Right renal pelvis (tissue), 4 donors: ENCODE measurements around the gene TYK2. TPM values are rescaled to one million over a fixed set of nuclear protein-coding genes. Genes with fewer than 3 reads are reported as not detected.
"Not testable (repeated sequence)": the region's sequence is repeated elsewhere in the genome, so short reads cannot be mapped to it uniquely, and the experiment has no call there.

Source experiments
- DNase-seq, 4 donors: peaks; one replicate each; pipeline ENCODE4 v3.0.0-alpha.2; 2013; ENCODE audit warnings: low read depth in 4 of 4, low spot score in 3 of 4, missing footprints in 1 of 4
- polyA plus RNA-seq, 4 donors: library from polyadenylated mRNA; unstranded; fragments of 120-200 nt; gene quantifications; one replicate each; pipeline ENCODE4 v1.2.1, GENCODE V29; 2013; ENCODE audit not compliant: insufficient read length in 4 of 4

TYK2 gene
- polyA plus RNA-seq, 4 donors = 103 to 130 (median 109) TPM

DNA sequence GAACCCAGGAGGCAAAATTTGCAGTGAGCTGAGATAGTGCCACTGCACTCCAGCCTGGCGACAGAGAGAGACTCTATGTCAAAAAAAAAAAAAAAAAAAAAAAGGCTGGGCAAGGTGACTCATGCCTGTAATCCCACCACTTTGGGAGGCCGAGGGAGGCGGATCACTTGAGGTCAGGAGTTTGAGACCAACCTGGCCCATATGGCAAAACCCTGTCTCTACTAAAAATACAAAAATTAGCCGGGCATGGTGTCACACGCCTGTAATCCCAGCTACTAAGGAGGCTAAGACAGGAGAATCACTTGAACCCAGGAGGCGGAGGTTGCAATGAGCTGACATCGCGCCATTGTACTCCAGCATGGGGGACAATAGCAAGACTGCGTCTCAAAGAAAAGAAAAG, 43.6 kb downstream of the TYK2 start:
- DNase-seq = not testable (repeated sequence)

DNA sequence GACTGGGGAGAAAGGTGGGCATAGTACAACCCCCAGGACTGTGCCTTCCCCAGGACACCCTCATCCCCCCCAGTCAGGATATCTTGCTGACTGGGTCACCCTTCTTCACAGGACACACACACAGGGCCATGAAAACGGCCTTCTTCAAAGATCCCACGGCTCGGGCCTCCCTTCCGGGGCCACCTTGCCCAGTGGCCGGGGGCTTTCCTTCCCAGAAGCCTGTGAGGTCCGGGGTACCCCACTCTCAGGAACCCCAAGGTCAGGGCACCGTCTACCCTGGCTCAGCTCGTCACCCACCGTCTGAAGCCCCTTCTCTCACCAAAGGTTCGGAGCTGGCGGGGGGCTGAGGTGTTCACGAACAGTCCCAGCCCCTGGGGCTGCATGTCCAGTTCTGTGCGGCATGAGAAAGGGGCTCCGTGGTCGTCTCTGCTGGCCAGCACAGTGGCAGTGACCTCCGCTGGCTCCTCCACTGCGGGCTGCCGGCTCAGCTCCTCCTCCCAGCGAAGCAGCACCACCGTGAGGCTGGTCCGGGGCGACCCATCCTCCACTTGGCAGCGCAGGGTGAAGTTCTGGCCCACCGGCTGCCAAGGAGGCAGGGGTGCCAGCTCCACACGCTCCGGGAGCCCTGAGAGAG, 44.9 kb downstream of the TYK2 start:
- no peak for DNase-seq

DNA sequence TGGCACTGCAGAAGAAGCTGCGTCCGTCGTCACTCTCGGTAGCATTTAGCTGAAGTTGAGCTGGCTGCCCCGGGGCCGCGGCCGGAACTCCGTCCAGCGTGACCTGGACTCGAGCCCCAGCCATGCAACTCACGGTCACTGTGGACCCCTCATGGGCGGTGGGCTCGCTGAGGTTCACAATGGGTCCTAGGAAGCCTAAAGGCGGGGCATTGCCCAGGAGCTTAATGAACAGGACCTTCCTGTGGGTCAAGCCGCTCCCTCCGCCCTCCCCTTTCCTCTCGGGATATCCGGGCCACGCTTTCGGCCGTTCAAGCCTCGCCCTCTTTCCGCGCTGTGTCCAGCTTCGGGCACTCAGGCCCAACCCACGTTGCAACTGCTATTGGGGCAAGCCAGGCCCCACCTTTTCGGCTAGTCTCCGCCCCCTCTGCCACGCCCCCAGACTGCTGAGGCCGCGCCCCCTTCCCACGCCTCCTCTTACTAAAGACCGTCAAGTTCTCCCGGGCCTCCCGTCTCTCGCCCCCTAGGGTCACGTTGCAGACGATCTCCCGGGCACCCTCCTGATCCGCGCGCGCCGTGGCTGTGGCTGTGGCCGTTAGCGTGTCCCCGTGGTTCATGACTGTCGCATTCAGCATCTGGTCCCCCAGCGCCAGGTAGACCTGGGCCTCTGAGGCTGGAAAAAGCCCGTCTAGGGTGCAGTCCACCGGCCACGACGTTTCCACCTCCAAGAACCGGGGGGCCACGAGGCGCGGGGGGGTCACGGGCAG, 45.6 kb downstream of the TYK2 start:
- peak; percentile 76 to 81 (median 76) for DNase-seq

DNA sequence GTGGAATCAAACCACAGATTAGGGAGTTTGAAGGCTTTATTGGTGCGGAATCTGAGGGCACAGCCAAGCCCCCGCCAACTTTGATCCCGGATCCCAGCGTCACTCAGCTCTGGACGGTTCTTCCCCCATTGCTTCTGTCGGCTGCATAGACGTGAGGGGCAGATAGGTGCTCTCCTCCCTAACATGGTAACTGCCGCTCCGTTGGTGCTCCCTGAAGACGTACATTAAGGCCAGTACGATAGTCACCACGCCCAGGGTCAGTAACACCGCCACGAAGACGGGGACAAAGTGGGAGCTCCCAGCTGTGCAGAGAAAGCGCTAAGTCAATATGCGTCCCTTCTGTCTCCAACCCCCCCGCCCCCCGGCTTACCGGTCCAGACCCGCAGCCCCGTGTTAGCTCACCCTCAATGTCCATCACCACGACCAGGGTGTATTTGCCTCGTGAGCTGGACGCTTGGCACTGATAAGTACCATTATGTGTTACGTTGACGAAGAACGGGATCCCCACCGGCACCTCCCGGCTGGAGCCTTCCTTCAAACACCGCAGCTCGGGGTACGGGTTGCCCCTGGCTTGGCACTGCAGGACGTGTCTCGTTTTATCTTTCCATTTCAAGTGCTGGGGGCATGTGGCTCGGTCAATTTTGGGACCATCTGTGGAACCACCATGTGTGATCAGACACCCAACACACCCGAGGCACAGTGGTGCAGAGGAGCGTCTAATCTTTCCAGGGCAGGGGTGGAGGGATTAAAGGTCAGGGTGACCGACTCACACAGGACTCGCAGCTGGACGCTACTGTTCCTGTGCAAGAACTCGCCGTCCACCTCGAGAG, 46.4 kb downstream of the TYK2 start:
- no peak for DNase-seq

- peak; percentile 93 to 96 (median 94) for DNase-seq
Measured at GRCh38 chr19:10332965-10333757, 47.2 kb downstream of the TYK2 start, which contains the start of gene RAVER1. Gene RAVER1, minus strand, starts transcription at chr19:10333529. Its CDS starts 22 bp downstream, at chr19:10333507.

GRCh38 chr19:10332158-10332964, 48.0 kb downstream of the TYK2 start:
- DNase-seq = no peak

GRCh38 chr19:10329555-10329954, 50.8 kb downstream of the TYK2 start:
- no peak for DNase-seq

DNA sequence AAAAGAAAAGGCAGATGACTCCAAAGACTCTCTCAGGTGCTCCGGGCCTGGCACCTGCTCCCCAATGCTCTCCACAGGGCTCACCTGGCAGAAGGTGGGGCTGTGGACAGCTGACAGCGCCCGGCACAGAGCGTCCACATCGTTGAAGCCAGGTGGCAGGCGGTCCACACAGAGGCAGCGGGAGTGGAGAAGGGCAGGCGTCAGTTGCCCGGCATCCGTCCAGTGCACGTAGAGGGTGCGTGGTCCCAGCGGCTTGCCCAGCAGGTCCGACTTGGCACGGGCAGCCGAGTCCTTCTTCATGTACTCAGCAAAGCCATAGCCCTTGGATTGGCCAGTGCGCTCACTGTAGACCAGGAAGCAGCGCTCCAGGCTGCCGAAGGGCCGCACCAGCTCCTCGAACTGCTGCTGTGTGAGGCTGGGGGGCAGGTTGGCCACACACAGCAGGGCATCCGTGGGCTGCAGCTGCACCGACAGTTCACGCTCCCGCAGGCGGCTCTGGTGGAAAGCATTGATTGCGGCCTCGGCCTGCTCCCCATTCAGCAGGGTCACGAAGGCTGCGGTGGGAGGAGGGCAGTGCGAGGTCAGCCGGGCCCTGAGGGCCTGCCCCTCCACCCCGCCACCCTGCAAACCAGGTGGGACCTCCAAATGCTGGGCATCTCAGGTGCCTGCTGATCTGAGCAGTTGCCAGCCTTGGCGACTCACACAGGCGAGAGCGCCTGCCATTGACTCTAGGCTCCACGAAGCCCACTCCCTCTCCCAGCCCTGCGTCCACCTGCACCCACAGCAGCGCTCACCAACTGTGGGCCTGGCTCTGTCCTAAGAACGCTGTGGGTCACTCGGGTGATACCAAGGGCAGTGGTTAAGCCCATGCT, 51.6 kb downstream of the TYK2 start:
- DNase-seq = no peak

DNA sequence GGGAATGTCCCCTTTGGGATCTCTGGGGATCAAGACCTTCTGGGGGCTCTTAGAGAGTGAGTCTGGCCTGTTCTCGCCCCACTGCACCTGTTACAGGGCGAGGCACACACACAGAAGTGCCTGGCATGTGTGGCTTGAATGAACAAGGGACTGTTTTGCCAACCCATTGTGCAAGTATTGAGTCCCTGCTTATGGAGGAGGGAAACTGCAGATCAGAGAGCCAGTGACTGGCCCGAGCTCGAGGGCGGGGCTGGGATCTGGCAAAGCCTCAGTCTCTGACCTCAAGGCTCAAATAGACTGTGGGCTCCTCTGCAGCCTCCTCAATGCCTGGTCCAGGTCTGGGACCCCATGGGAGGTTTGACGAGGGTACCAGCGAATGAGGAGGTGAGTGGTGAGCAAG, 52.6 kb downstream of the TYK2 start:
- no peak for DNase-seq

DNA sequence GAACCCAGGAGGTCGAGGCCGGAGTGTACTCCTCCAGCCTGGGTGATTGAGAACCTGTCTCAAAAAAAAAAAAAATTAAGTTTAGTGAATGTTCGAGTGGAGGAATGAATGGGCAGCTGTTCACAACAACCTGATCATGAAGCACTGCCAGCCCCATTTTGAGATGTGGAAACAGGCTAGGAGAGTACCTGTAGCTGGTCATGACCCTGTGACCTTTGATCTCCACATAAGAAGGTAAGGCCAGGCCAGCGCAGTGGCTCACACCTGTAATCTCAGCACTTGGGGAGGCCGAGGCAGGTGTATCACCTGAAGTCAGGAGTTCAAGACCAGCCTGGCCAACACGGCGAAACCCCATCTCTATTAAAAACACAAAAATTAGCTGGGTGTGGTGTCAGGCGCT, 54.6 kb downstream of the TYK2 start:
- no peak for DNase-seq

DNA sequence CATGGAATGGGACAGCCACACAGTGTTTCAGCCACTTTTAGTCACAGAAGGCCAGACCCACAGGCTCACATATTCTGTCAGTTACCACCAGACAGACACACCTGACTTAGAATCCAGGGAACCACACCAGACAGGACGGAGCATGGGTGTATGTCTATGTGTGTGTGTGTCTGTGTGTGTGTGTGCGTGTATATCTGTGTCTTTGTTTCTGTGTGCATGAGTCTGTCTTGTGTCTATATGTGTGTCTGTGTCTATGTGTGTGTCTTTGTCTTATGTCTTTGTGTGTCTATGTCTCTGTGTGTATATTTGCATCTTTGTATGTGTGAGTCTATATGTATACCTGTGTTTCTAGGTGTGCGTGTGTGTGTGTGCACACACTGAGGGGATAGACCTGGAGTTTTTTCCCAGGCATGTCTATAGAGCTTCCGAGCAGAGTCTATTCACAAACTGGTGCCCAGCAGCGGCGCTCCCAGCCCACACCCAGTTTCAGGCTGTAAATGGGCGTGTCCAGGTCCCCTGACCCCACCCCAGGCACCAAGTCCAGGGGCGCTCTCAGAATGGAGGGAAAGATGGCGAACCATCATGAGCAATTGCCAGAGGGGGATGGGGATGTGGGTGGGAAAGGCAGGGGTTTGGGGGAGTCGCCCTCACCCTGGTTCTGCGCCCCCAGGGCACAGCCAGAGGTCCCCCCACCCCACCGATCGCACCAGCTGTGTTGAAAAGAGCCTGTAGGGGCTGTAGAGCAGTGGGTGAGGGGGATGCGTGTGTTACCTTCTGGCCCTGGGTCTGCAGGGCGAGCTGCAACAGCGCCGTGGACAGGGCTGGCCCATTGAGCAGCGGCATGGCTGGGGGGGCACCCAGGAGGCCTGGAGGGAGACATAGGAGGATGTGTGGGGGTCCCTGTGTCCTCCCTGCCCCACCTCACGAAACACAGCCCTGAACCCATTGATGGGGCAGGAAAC, 58.2 kb downstream of the TYK2 start:
- DNase-seq = no peak

DNA sequence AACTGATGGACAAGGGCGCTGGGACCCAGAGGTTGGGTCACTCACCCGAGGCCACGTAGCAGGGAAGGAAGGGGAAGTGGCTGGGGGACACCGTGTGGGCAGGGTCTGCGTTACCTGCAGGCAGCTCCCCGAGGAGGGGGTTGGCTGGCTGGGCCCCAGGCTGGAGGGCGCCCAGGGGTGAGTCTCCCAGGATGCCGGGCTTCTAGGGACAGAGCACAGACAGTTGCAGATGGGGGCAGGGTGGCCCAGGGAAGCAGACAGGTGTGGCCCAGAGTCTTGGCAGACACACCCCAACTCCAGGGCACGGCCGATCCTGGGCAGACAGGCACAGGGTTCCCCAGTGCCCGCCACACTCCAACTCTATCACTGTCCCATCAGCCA, 59.0 kb downstream of the TYK2 start:
- DNase-seq = no peak

DNA sequence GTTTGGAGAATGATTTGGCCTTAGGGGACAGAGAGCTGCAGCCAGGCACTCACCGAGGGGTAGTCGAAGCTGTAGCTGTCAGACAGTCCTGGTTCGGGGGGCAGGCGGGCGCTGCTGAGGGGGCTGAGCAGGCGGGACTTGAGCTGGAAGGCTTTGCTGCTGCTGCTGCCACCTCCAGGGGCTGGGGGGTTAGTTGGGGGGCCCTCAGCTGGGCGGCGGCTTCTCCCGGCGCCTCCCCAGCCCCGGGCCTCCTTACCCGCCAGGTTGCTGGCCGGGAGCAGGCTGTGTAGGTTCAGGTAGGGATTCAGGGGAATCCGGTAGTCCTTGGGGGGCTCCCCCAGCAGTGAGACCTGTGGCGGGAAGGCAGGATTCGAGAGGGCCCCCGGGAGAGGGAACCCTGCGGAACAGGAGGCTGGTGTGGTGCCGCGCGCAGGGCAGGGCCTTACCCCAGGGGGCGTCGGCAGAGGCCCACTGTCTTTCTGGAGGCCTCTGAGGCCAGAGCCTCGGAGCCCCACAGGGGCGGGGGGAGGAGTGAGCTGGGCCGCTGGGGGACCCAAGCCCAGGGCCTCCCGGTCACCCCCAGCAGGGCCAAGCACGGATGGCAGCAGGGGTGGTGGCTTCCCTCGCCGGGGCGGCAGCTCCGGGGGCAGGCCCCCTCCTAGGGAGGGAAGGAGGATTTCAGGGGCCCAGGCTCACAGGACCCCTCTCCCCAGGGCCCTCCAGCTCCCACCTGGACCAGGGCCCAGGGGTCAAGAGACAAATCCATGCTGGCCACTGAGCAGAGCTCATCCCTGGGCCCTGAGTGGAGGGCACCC, 59.6 kb downstream of the TYK2 start:
- DNase-seq = no peak

- no peak for DNase-seq
Measured at GRCh38 chr19:10318807-10319682, 61.3 kb downstream of the TYK2 start.

GRCh38 chr19:10317857-10318462, 62.4 kb downstream of the TYK2 start:
- DNase-seq = no peak
